T-helper 1 cell (primary cell): ENCODE measurements around the gene DOC2B.

Experiments
- DNase-seq, 5 donors: peaks; one replicate each; pipeline ENCODE4 v3.0.0-alpha.2; 2012 to 2020

DOC2B gene

DNA sequence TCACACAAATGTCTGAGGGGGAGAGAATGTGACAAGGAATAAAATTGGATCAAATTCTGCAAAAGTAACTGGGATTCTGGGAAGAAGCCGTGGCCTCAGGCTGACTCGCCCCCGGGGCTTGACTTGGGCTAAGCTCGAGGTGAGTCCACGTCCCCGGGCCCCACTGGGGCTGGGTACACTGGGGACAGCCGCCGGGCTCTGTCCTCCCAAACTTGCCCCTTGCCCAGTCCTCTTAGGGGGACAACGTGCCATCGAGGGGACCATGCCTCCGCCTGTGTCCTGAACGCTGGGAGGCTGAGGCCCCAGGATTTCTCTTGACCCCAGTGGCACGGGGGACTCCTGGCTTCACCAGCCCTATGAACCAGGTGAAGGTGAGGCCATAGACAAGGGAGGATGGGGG is 21.1 kb downstream of the DOC2B start:
- DNase-seq, result no peak

DNA sequence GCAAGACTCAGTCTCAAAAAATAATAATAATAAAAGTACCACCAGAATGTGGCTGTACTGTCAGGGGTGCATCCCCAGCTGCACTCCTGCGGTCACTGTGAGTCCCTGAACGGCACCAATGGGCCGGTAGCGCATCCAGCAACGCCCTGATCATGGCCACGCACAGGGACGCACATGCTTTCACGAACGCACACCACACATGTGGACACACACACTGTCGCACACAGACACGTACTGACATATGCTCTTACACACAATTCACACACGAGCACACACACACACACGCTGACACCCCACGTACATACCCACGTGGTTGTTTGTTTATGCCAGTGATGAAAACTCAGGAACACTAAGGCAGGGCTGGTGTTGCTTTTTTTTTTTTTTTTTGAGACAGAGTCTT is 21.8 kb downstream of the DOC2B start:
- DNase-seq, result no peak

DNA sequence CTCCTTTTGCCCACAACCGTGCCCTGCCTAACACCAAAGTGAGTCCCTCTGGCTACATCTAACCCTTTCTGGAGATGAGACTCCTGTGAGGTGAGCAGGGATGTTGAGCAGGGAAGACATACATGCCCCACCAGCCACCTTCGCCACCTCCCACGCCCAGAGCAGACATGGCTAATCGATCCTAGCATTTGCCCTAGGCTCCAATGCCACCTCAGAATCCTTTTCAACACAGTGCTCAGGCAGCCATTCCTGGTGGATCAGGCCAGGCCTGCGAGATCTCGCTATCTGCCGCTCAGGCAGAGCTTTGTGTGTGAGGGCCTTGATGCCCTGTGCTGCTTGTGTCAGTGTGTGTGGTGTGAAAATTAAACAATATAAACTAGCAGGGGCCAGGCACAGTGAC is 23.1 kb downstream of the DOC2B start:
- DNase-seq, result no peak

DNA sequence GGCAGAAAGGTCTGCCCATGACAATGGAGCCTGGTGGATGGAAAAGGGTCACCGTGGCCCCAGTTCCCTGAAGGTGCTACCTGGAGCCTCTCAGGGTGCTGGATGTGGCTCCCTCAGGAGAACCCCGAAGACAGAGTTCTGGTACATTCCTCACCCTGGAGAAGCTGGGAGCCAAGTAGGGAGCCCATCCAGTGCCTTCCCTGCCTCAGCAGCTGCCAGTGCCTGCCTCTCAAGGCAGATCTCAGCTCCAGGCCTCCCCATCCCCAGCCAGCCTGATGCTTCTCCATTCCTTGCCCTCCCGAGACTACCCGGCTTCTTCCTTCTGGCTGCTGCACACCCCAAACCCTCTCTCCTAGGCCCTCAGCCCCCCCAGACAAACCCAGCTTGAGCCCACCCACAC is 23.5 kb downstream of the DOC2B start:
- no peak for DNase-seq

DNA sequence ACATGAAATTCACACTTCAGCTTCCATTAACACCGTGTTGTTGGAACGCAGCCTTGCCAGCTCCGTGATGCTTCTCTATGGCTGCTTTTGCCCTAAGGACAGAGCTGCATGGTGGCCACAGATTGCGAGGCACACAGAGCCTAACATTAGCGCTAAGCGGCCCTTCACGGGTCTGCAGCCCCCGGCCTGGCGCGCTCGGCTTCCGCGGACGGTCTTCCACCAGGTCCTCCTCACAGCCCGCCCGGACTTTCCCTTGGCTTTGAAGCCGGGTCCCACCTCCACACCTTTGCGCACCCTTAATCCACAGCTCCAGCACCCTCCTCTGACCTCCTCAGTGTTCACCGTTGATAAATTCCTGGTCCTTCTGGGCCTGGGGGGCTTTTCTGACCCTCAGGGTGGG is 24.5 kb downstream of the DOC2B start:
- no peak for DNase-seq

DNA sequence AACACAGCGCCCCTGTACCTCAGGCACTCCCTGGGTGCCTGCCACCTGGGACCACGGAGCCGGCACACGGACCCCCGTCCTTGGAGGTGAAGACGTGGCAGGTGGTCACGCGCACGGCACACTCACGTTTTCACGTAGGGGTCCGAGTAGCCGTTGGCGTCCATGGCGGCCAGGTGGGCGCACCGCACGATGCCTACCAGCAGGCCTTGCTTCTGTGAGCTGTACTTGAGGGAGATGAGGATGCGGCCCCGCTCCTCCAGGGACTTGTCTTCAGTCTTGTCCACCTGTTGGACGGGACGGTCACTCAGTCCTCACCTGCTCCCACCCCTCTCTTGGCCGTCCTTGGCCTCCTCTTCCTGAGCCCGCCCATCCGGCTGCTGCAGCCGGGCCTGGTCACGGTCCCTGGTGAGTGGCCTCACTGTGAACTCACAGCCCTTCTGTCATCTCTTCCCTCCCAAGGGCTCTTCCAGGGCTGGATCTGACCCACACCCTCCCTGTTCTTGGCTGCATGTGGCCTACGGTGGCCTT is 25.3 kb downstream of the DOC2B start:
- no peak for DNase-seq

DNA sequence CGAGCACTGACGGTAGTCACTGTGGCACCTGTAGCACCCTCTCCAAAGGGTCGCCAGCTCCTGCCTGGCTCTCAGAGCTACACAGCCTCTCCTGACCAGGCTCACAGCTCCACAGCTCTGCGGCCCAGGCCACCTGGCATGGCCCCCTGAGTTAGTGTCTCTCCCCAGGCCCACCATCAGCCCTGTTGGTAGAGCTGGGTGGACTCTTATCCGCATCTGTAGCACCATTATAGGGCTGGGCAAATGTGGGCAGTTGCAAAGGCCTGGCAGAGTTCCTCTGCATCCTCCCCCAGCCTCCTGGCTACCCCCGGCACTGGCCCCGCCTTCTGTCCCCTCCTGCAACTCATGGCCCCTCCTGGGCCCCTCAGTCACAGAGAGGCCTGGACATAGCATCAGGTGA is 25.9 kb downstream of the DOC2B start:
- DNase-seq, result no peak

DNA sequence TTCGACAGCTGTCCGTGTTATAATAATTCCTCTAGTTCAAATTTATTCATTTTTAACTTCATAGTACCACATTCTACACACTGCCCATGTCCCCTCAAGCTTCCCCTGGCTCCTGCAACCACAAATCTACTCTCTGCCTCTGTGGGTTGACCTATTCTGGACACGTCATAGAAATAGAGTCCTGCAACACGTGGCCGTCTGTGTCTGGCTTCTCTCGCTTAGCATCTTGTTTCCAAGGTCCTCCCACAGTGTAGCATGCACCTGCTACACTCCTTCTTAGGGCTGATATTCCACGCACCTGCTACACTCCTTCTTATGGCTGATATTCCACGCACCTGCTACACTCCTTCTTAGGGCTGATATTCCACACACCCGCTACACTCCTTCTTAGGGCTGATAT is 27.6 kb downstream of the DOC2B start:
- peak in 1 of 5 donors; percentile 7 for DNase-seq

DNA sequence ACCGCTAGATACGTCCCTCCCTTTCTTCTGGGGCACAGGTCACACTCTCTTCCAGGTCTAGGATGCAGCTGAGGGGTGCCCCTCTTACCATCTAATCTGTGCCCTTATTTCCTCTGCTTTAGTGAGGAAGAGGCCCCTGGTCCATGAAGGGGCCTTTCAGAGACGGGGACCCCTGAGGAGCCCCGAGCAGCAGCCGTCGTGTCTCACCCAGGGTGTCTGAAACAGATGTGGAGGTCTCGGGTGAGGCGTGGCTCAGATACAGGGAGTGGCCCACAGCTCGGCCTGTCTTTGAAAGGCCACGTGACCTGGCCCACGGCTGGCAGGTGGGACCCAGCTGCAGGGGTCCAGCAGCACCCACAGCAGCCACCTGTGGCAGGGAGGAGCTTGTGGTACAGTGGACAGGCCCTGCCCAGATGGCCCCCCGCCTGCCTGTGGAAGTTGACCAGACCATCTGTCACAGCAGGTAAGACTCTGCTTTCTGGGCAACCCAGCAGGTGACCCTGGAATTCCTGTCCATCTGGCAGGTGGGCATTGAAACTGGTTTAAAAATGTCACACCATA is 28.5 kb downstream of the DOC2B start:
- DNase-seq, result peak in 1 of 5 donors; percentile 3

DNA sequence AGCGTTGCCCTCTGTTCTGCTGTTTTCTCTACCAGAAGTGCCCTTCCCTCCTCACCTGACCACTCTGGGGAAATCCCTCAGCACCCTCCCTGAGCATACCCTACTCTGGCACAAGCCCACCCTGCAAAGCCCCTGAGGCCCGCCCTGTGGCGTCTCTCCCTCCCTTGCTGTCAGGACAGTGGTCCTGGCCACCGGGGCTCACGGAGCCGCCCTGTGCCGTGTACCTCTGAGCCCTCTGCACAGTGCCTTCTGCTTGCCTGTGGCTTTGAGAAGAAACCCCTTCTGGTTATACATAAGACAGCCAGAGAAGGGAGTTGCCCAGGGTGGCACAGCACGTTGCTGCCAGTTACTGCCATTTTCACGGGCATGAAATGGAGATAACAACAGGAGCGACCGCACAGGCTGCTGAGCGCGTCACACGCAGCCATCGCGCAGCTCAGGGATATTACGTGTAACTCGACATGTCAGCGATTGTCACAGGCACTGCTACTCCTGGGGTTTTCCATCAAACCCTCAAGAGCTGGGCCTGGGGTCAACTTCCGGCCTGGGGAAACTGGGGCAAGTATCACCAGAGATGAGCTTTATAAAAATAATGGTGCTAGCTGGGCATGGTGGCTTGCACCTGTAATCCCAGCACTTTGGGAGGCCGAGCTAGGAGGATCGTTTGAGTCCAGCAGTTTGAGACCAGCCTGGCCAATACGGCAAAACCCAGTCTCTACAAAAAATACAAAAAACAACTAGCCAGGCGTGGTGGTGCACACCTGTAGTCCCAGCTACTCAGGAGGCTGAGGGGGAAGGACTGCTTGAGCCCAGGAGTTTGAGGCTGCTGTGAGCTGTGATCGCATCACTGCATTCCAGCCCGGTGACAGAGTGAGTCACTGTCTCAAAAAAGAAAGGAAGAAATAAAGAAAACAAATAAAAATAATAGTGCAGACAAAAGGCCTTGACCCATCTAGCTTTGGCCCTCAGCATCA is 29.3 kb downstream of the DOC2B start:
- DNase-seq, result peak in 1 of 5 donors; percentile 6

DNA sequence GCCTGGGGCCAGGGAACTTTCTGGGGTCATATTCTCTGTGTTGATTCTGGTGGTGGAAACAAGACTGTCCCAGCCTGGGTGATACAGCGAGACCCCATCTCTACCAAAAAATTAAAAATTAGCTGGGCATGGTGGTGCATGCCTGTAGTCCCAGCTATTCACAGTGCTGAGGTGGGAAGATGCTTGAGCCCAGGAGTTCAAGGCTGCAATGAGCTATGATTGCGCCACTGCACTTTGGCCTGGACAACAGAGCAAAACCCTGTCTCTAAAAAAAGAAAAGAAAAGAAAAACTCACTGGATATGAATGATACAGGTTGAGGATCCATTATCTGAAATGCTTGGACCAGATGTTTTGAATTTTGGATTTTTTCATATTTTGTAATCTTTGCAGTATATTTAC is 30.4 kb downstream of the DOC2B start:
- no peak for DNase-seq

DNA sequence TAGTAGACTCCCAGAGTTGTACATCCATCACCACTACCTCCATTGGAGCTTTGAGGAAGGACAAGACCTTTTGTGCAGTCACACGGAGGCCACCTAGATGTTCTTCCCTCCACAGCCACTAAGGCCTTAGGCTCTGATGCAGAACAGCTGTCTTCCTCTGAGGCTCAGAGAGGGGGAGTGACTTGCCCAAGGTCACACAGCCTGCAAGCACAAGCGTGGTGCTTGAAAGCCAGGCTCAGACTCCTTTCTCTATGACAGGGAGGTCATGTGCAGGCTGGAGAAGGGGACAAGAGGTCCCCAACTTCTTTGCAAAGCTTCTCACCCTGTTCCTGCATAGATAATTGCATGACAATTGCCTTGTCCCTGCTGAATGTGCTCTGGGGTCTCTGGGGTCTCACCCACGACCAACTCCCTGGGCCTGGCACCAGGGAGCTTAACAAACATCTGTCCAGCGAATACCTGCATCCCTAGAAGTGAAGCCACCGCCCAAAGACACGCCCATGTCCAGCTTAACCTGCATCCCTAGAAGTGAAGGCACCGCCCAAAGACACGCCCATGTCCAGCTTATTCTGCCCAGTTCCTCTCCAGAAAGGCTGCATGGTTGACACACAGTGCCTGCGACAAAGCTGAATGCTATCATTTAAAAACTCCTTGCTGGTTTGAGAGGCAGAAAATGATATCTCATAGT is 31.4 kb downstream of the DOC2B start:
- DNase-seq, result peak in 1 of 5 donors; percentile 3

DNA sequence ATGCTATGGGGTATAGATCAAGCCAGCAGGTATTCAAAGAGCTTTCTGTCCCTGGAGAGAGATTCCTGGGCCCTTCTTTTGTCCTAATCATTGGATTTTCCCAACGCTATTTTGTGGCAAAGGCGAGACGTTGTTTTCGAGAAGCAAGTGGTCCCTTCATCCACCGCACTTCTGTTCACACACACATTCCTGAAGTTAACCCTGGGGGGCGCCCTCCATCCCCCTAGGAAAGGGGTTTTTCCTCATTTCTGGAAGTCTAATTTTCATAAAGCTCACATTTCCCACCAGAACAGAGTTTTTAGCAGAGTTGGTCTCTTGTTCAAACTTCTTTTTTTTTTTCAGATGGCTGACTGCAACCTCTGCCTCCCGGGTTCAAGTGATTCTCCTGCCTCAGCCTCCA is 32.2 kb downstream of the DOC2B start:
- peak in 1 of 5 donors; percentile 0 for DNase-seq

DNA sequence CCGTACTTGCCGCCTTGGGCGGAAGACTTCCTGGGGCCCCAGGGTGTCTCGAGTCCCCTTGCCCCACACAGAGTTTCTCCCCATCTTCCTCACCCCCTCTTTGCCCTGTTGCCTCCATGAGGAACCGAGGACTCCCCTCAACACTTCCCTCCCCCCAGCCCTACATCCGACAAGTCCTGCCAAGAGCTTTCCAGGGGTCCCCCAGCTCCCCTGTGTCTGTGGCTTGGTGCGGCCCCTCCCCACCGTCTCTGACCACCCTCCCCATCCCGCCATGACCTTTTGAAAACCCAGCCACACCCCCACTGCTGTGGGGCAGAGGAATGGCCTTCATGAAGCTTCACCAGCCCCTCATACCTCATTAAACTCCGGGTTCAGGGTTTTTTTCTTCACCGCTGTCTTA is 32.7 kb downstream of the DOC2B start:
- no peak for DNase-seq

DNA sequence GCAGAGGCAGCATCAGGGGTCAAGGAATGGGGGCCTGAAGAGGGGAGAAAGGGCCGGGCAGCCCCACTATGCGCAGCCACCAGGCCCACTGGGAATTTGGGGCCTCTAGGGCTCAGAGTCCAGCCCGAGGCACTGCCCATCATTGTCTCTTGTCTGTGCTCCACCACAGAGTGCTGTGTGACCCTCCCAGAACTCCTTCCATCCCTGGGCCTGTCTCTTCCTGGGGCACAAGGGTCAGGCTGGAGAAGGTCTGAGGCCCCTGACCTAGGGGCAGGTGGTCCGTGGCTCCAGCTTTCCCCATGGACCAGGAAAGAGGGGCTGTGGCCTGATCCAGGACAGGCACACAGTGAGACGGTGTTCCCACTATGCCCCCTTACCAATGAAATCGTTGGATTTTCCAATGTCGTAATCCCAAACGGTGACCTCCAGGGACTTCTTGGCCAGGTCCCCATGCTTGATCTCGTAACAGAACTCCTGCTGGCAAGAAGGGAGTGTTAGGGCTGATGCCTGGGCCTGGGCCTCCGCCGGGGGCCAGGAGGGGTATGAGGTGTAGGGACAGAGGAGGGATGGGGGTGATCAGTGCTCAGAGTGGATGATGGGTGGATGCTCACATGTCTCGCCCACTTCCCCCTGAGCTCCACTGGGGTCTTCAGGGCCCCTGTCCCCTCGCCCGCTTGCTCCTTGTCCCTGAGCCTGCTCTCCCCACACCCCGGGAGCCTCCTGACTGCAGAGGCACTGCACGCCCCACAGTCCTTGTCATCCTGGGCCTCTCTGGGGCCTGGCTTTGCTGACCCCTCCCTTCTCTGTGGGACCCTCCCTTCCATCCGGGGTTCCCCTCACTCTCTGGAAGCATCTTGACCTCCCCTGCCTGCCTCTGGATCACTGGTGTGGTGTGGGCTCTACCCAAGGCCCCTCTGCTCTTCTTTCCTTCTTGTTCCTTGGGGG is 33.4 kb downstream of the DOC2B start:
- peak in 1 of 5 donors; percentile 8 for DNase-seq

DNA sequence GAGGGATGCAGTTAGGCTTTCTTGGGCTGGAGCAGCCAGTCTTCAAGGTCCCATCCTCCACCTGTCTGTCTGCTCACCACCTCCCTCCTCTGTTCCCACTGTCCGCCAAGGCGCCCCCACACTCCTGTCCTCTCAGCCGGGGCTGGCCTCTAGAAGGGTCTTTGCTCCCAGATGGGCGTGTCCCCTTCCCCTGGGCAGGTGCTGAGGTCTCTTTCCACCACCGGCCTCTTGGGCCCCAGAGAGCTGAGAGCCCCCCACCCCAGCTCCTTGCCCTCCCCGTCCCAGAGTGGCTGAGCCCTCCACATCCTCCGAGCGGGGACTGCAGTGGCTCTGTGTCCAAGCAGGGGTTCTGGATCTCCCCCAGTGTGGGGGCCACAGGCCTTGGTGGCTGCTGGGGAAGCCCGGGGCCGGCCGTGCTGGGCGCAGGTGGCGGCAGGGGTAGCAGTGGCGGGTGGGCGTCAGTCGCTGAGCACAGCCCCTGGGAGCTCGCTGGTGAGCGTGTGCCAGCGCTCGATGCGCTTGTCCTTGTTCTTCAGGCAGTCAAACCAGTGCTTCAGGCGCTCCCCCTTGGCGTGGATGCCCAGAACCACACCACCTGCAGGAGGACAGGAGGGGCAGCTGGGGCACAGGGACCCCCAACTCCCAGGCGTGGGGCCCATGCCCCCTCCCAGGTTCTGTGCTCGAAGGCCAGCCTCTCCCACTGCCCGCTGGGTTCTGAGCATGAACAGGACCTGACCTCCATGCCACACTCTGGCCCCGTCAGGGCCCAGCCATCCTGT is 34.3 kb downstream of the DOC2B start:
- peak in 1 of 5 donors; percentile 9 for DNase-seq

DNA sequence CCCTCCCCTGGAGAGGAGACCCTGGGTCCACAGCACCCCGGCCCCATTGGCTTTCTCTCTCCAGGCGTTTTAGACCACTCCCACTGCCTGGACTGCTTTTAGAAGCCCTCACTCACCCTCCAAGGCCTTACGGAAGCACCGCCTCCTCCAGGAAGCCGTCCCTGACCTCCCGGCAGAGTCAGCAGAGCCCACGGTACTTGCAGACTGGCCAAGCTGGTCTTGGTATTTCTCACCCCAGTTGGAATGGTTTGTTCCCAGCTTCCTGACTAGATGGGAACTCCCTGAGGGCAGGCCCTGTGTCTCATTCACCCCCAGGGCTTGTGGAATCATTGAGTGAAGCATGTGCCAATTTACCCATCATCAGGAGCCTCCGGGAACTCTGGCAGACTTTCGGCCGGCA is 34.9 kb downstream of the DOC2B start:
- peak in 1 of 5 donors; percentile 6 for DNase-seq

DNA sequence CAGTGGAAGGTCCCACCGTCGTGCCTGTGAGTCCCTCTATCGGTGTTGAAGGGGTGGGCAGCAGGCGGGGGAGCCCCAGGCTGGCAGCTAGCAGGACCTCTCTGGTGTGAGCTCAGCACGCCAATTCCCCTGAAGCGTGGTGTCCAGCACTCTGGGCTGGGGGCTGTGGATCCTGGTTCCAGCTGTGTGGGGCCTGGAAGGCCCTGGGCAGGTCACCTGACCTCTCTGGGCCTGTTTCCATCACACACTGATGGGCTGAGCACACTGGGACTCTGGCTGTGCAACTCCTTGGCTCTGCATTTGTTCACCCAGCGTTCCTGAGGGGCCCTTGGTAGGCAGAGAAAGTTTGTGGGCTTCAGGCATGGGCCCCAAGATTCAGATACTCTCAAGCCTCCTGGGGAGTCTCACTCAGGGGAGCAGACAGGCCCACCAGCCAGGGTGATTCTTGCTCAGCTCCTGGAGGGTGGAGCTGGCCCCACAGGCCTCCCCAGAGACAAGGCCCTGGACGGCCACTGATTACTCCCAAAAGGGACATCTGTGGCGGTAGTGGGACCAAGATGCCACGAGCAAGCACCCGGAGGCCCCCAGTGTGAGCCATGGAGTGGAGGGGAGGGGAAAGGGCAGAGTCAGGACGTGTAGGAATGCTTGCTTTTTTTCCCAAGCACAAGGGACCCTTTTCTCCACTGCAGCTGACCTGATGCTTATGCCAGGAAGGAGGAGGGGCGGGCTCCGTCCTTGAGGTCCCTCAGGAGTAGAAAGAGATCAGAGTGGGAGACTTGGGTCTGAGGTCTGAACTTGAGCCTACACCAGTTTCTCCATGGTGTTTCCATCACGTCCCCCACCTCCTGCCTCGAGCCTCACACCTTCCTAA is 35.5 kb downstream of the DOC2B start:
- DNase-seq, result peak in 1 of 5 donors; percentile 9

DNA sequence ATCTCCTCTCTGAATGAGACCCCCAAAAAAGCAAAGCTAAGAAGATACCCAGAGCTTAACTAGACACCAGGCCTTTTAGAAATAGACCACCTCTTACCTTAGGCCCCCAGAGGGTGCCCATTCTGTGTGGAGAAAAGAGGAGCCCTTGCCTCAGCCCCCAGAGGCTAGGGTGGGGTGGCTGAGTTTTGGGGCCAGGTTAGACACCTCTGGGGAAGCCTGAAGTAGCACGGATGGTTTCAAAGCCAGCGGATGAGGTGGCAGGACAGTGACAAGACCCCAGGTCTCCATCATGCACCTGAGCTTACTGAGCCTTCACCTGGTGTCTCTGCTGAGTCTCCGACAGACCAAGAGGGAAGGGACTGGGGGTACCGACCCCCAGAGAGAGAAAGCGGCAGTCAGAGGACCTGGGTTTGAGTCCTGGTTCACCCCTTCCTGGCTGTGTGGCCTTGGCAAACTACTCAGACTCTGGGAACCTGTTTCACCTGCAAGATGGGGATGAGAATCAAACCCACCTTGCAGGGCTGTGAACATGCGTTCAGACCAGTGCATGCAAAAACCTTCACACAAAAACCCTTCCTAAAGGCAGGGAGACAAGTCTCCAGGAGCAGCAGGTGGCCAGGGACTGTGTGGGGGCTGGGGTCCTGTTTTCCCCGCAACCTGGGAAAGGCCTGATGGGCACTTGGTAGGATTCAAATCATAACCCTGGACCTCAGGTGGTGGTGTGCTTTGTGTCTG is 36.3 kb downstream of the DOC2B start:
- peak in 1 of 5 donors; percentile 9 for DNase-seq
